Subcutaneous abdominal adipose tissue (tissue), 5 donors: ENCODE measurements around the gene PGRMC2.
"Not testable (repeated sequence)": the region's sequence is repeated elsewhere in the genome, so short reads cannot be mapped to it uniquely, and the experiment has no call there.

Experiments used
- H3K27ac ChIP-seq: one replicate; pipeline ENCODE4 v1.7.0; 2013; ENCODE audit warnings: low read depth, mild to moderate bottlenecking, inconsistent platforms, low read length, moderate library complexity
- H3K27me3 ChIP-seq, 5 donors: one replicate each; pipeline ENCODE4 v1.7.0; 2013; ENCODE audit warnings: low read length in 5 of 5, inconsistent platforms in 1 of 5; ENCODE audit not compliant: control insufficient read depth in 5 of 5, insufficient read depth in 4 of 5
- H3K36me3 ChIP-seq, 5 donors: one replicate each; pipeline ENCODE4 v1.7.0; 2013; ENCODE audit warnings: low read length in 5 of 5; ENCODE audit not compliant: control insufficient read depth in 5 of 5, insufficient read depth in 5 of 5
- H3K4me1 ChIP-seq, 5 donors: one replicate each; pipeline ENCODE4 v1.7.0; 2013; ENCODE audit warnings: low read length in 5 of 5, mild to moderate bottlenecking in 3 of 5, moderate library complexity in 1 of 5; ENCODE audit not compliant: control insufficient read depth in 5 of 5, insufficient read depth in 5 of 5
- H3K4me3 ChIP-seq, 5 donors: one replicate each; pipeline ENCODE4 v1.7.0; 2013; ENCODE audit warnings: low read length in 5 of 5, low read depth in 1 of 5
- H3K9ac ChIP-seq, 5 donors: one replicate each; pipeline ENCODE4 v1.7.0; 2013; ENCODE audit warnings: low read length in 5 of 5, mild to moderate bottlenecking in 4 of 5, moderate library complexity in 3 of 5
- H3K9me3 ChIP-seq, 5 donors: one replicate each; pipeline ENCODE4 v1.7.0; 2013; ENCODE audit warnings: low read length in 5 of 5; ENCODE audit not compliant: control insufficient read depth in 5 of 5
- donor health status: healthy.
- donor health status: healthy.
- donor health status: healthy.
- donor health status: healthy.
- donor health status: healthy.

PGRMC2 gene

DNA sequence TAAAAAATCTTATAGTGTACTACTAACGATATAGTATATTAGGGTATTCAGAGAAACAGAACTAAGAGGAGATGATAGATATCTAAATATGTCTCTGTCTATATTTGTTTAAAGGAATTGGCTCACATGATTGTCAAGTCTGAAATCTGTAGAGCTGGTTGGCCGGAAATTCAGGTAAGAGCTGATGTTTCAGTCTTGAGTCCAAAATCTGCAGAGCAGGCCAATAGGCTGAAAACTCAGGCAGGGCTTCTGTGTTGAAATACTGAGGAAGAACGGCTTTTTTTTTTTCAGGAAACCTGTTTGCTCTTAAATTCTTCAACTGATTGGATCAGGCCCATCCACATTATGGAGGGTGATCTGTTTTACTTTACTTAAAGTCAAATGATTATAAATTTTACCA, 31.7 kb downstream of the PGRMC2 start:
- Histone ChIP-seq H3K9ac (no peak overlapping the region), H3K4me3 (no peak overlapping the region), H3K36me3 (no peaks in the 10 kb centered on the region), H3K4me1 (no peaks in the 10 kb centered on the region), H3K27ac (no peak overlapping the region), H3K27me3 (no peaks in the 10 kb centered on the region), H3K9me3 (peaks cover 0 to under 1% (median 0%) of the 10 kb centered on the region in 5 donors)

- Histone ChIP-seq H3K36me3 (no peaks in the 10 kb centered on the region), H3K9ac (no peak overlapping the region), H3K27me3 (no peaks in the 10 kb centered on the region), H3K4me1 (no peaks in the 10 kb centered on the region), H3K9me3 (peaks cover 0 to 15% (median 4%) of the 10 kb centered on the region in 5 donors), H3K27ac (no peak overlapping the region), H3K4me3 (no peak overlapping the region)
These were observed 37.6 kb downstream of the PGRMC2 start for GRCh38 chr4:128249787-128250668.

DNA sequence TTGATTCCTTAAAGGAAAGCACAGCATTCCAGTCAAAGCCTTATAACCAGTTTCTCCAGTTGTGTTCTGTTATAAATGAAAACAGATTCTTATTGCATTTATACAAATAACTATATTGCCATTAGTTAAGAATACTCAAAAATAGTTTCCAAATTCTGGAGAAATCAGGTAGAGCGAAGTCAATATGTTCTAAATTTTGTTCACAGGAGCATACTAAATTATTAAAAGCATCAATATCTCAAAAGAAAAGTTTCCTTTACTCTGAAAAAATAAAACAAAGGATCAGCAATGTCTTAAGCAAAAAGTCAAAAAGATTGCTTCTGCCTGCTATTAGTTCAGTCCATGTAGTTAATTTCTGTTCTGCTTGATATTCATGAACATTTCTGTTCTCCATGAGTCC, 39.7 kb downstream of the PGRMC2 start:
- no peaks in the 10 kb centered on the region for H3K36me3 ChIP-seq
- no peaks in the 10 kb centered on the region for H3K4me1 ChIP-seq
- H3K9ac ChIP-seq: no peak overlapping the region
- H3K27me3 ChIP-seq: no peaks in the 10 kb centered on the region
- no peak overlapping the region for H3K4me3 ChIP-seq
- no peak overlapping the region for H3K27ac ChIP-seq
- peaks cover 0 to 15% (median 4%) of the 10 kb centered on the region in 5 donors for H3K9me3 ChIP-seq

DNA sequence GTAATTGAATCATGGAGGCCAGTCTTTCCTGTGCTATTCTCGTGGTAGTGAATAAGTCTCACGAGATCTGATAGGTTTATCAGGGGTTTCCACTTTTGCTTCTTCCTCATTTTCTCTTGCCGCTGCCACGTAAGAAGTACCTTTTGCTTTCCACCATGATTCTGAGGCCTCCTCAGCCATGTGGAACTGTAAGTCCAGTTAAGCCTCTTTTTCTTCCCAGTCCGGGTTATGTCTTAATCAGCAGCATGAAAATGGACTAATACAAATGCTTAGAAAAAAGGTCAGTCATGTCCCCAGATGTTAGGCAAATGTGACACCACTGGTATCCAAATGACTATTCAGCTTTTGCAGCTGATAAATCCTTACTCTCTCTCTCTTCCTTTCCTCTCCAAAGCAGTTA, 42.2 kb downstream of the PGRMC2 start:
- not testable (repeated sequence) for H3K36me3 ChIP-seq, H3K27ac ChIP-seq, H3K9me3 ChIP-seq, H3K4me3 ChIP-seq, H3K27me3 ChIP-seq, H3K9ac ChIP-seq
- H3K4me1 ChIP-seq: peaks cover 0 to 19% (median 15%) of the 10 kb centered on the region in 5 donors

DNA sequence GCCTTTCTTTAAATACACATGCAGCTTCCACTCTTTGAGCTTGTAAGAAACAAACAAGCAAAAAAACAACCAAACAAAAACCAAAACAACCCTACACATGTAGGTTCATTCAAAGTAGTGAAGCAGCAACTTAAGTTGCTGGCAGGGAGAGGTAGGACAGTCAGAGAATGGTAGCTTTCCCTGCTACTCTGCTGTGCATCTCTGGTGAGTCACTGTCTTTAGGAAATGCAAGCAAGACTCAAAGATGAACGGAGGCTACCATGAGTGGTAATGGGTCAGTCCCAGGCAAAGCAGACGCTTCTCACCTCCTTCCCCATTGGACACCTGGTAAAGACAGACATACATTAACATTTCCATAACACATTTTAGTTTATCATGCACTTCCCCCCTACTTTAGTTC, 43.2 kb downstream of the PGRMC2 start:
- no peak overlapping the region for H3K9ac ChIP-seq
- no peak overlapping the region for H3K4me3 ChIP-seq
- no peaks in the 10 kb centered on the region for H3K36me3 ChIP-seq
- no peak overlapping the region for H3K27ac ChIP-seq
- peaks cover 0 to 19% (median 15%) of the 10 kb centered on the region in 5 donors for H3K4me1 ChIP-seq
- H3K27me3 ChIP-seq: peaks cover 0 to 3% (median 0%) of the 10 kb centered on the region in 5 donors
- H3K9me3 ChIP-seq: peaks cover 0 to 8% (median 4%) of the 10 kb centered on the region in 5 donors

- no peak overlapping the region for H3K4me3 ChIP-seq
- peaks cover 0 to 3% (median 0%) of the 10 kb centered on the region in 5 donors for H3K27me3 ChIP-seq
- no peak overlapping the region for H3K9ac ChIP-seq
- H3K36me3 ChIP-seq: no peaks in the 10 kb centered on the region
- peaks cover 0 to 19% (median 15%) of the 10 kb centered on the region in 5 donors for H3K4me1 ChIP-seq
- no peaks in the 10 kb centered on the region for H3K9me3 ChIP-seq
- H3K27ac ChIP-seq: no peak overlapping the region
These were observed 45.0 kb downstream of the PGRMC2 start for GRCh38 chr4:128242601-128243000.

DNA sequence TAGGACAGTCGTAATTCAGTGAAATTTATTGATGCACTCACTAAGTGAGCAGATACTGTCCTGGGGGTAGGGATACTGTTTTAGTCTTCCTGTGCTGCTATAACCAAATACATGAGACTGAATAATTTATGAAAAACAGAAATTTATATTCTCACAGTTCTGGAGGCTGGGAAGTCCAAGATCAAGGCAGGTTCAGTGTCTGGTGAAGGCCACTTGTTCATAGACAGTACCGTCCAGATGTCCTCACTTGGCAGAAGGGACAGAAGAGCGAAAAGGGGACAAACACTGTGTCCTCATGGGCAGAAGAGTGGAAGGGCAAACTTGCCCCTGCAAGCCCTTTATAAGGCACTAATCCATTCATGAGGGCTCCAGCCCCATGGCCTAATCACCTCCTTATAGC, 45.6 kb downstream of the PGRMC2 start:
- Histone ChIP-seq H3K27me3 (peaks cover 0 to 3% (median 0%) of the 10 kb centered on the region in 5 donors), H3K4me1 (peaks cover 0 to 19% (median 15%) of the 10 kb centered on the region in 5 donors), H3K4me3 (peak overlapping the region in 1 of 5 donors; percentile 7), H3K36me3 (no peaks in the 10 kb centered on the region), H3K9me3 (no peaks in the 10 kb centered on the region), H3K9ac (peak overlapping the region in 2 of 5 donors; percentile 11 to 68), H3K27ac (peak overlapping the region; percentile 90)

DNA sequence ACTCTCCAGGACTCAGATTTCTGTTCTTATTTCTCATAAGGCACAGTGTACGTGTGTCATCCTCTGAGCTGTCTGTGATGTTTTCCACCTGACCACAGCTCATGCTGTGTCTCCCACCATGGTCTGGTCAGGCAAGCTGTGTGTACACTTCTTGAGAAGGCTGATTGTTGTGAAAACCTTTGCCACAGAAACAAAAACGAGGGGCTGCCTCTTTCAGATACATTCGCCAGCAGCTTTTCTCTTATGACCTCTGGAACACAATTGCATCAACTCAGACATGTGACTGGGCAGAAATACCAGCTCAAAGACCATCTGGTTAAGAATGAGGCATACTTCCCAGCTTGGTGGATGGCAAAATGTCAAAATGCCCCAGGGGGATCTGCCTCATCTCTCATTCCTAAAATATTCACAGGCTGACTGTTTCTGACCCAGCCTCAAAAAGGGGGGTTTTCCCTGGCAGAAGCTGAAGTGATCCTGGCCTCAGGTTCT, 46.1 kb downstream of the PGRMC2 start:
- Histone ChIP-seq H3K9me3 (no peaks in the 10 kb centered on the region), H3K9ac (peak overlapping the region in 3 of 5 donors; percentile 11 to 84 (median 68)), H3K36me3 (no peaks in the 10 kb centered on the region), H3K27ac (peak overlapping the region; percentile 90), H3K4me3 (no peak overlapping the region), H3K4me1 (peaks cover 0 to 19% (median 15%) of the 10 kb centered on the region in 5 donors), H3K27me3 (peaks cover 0 to 3% (median 0%) of the 10 kb centered on the region in 5 donors)

- H3K36me3 ChIP-seq: no peaks in the 10 kb centered on the region
- no peak overlapping the region for H3K4me3 ChIP-seq
- peaks cover 0 to 3% (median 0%) of the 10 kb centered on the region in 5 donors for H3K27me3 ChIP-seq
- H3K27ac ChIP-seq: peak overlapping the region; percentile 90
- no peaks in the 10 kb centered on the region for H3K9me3 ChIP-seq
- H3K9ac ChIP-seq: peak overlapping the region in 3 of 5 donors; percentile 11 to 84 (median 68)
- peaks cover 0 to 19% (median 15%) of the 10 kb centered on the region in 5 donors for H3K4me1 ChIP-seq
These were observed 46.6 kb downstream of the PGRMC2 start for GRCh38 chr4:128241019-128241418.

GRCh38 chr4:128234836-128235235, 52.8 kb downstream of the PGRMC2 start:
- H3K36me3 ChIP-seq: no peaks in the 10 kb centered on the region
- no peaks in the 10 kb centered on the region for H3K4me1 ChIP-seq
- no peaks in the 10 kb centered on the region for H3K27me3 ChIP-seq
- no peak overlapping the region for H3K4me3 ChIP-seq
- H3K9me3 ChIP-seq: no peaks in the 10 kb centered on the region
- no peak overlapping the region for H3K9ac ChIP-seq
- no peak overlapping the region for H3K27ac ChIP-seq
